Ammon's horn (tissue), 1 donor: ENCODE data around the gene ZNF3.

ENCODE experiments used
- DNase-seq: peaks from one replicate; pipeline ENCODE4 v3.0.0-alpha.2; 2016; ENCODE audit warnings: low spot score

The ZNF3 gene

GRCh38 chr7:100109521-100110163 is 28.1 kb upstream of the ZNF3 start:
- no peak for DNase-seq

GRCh38 chr7:100107890-100108289 is 26.4 kb upstream of the ZNF3 start:
- no peak for DNase-seq

DNA sequence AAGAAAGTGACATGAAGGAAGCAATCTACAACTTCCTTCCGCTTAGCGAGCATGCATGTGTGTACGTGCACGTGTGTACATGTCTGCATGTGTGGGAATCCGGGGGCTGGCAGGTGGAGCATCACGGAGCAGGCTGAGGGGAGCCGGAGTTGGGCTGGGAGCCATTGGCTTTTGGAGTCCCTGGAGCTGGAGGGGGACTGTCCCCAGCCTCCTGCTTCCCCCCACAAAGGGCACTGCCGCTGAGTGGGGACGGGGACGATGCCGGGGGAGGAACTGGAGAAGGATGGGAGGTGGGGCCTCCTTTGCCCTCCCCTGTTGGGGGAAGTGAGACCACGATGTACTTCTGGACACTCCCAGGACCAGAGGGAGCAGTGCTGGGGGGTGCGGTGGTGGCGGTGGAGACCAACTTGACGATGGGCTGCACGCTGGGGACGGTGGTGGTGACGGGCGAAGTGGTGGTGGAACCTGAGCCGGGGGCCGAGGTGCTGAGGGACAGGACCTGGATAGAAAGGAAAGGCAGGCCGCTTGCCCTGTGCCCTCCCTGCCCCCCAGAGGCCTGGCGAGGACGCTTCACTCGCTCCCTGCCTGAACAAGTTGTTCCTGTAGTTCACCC is 25.7 kb upstream of the ZNF3 start:
- DNase-seq, result no peak

- no peak for DNase-seq
Measured at GRCh38 chr7:100106633-100107032, 25.1 kb upstream of the ZNF3 start.

DNA sequence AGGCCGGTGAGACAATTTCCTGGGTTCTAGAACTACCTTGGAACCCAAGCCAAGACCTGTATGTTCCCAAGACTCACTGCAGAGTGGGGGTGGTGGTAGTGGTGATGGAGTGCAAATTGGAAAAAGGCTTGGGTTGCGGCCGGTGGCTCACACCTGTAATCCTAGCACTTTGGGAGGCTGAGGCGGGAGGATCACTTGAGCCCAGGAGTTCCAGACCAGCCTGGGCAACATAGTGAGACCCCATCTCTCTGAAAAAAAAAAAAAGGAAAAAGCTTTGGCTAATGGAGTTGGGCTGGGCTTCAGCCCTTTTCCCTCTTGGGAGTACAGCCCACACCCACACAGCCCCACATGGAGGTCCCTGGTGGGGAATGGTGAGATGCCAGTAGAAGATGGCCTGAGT is 24.0 kb upstream of the ZNF3 start:
- DNase-seq, result no peak

DNA sequence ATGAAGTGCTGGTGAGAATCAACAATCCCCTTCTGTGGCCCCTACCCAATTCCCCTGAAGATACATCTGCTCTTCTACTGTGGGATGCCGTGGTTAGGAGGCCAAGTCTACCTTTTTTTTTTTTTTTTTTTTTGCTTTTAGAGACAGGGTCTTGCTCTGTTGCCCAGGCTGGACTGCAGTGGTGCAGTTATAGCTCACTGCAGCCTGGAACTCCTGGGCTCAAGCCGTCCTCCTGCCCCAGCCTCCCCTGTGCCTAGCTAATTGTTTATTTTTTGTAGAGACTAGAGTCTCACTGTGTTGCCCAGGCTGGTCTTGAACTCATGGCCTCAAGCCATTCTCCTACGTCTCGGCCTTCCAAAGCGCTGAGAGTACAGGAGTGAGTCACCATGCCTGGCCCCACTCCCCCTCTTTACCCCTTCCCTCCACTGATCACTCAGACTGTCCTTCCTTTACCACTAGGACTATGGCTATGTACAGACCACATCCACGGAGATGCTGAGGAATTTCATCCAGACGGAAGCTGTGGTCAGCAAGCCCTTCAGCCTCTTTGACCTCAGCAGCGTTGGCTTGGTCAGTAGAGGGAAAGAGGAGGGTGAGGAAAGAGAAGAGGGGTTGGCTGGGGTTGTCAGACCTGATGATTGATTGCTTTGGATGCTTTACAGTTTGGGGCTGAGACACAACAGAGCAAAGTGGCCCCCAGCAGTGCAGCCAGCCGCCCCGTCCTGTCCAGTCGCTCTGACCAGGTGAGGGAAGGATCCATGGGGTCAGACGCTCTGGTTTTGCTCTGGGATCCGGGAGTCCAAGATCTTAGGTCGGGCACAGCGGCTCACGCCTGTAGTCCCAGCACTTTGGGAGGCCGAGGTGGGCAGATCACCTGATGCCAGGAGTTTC is 21.7 kb upstream of the ZNF3 start:
- no peak for DNase-seq

- peak; percentile 99 for DNase-seq
Measured at GRCh38 chr7:100101016-100101862, 19.7 kb upstream of the ZNF3 start, which contains the start of the genes AP4M1 and MCM7. AP4M1 (plus strand) TSS chr7:100101643; CDS start chr7:100101715, 72 bp downstream. MCM7 (minus strand) TSS chr7:100101397; CDS start chr7:100101294, 103 bp downstream.

GRCh38 chr7:100100420-100101015 is 19.0 kb upstream of the ZNF3 start:
- DNase-seq, result peak; percentile 93

- DNase-seq, result no peak
Measured at GRCh38 chr7:100099452-100099851, 17.9 kb upstream of the ZNF3 start.

DNA sequence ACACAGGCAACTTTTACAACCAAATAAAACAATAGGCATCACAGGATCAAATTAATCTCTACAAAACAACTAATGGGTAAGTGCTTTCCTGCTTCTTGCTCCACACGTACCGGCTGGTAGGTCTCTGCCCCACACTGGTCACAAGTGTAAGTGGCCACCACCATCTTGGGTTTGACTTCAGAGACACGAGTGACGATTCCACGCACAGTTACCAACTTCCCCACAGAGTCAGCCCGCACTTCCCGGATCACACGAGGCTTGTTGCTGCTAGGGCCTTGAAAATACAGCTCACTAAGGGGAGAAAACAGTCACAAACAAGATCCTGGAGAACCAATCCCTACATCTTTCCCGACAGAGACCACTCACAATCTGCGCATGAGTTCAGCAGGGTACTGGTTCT is 17.4 kb upstream of the ZNF3 start:
- no peak for DNase-seq

DNA sequence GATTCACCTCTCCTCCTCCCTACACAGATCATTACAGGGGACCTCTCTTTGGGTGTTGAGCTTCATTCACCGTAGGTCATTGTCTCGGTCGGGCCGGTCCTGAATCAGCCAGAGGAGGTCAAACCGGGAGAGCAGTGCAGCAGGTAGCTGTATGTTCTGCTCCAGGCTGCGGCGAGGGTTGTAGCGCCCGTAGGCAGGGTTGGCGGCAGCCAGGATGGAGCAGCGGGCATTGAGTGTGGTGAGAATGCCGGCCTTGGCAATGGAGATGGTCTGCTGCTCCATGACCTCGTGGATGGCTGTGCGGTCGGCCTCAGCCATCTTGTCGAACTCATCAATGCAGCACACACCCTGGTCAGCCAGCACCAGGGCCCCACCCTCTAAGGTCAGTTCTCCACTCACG is 14.2 kb upstream of the ZNF3 start:
- no peak for DNase-seq

- no peak for DNase-seq
Measured at GRCh38 chr7:100095289-100095688, 13.8 kb upstream of the ZNF3 start.

- no peak for DNase-seq
Measured at GRCh38 chr7:100093925-100094486, 12.5 kb upstream of the ZNF3 start.

DNA sequence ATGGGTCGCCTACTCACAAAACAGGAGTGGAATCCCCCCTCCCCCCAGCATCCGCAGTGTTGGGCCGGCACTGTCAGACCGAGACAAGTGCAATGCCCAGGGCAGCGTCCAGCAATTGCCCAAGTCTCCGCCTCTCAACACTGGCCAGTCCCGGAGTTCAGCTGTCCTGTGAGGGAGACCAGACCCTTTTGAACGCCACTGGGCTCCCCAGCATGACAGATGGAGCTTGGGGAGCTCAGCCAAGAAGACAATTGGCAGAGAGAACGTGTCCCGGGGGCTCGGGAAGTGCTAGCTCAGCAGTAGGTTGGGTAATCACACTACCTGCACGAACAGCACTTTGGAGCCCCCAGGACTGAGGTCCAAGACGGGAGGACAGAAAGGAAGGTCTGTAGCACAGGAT is 12.0 kb upstream of the ZNF3 start:
- no peak for DNase-seq

- no peak for DNase-seq
Measured at GRCh38 chr7:100093054-100093453, 11.5 kb upstream of the ZNF3 start.

GRCh38 chr7:100091411-100092181 is 10.1 kb upstream of the ZNF3 start:
- no peak for DNase-seq

GRCh38 chr7:100090527-100091410 is 9.2 kb upstream of the ZNF3 start:
- DNase-seq, result no peak

- no peak for DNase-seq
Measured at GRCh38 chr7:100089458-100090196, 8.1 kb upstream of the ZNF3 start.
